Measurements from ENCODE around the gene IGIP. TPM values are rescaled to one million over a fixed set of nuclear protein-coding genes. Genes with fewer than 3 reads are reported as not detected.

IGIP gene
- total and polyA plus RNA-seq, 2 donors (not counting 3 experiments of a cell fraction or from before 2014, with no cell fraction given), result 0.86 to 3.3 TPM

DNA sequence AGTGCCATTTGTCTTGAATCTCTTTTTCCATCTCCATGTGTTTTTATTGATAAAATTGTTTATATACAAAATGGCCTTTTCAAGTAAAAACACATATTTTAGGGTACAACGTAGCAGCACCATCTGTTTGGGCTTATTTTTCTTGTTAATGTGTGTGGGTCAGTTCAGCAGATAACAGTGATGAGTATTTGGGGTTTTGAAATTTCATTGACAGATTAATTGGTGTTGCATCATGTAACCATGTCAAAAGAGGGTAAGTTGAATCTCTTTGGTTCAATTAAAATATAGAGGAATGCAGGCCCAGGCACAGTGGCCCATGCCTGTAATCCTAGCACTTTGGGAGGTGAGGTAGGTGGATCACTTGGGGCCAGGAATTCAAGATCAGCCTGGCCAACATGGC, 31.9 kb upstream of the IGIP start:
- H3K4me2 ChIP-seq (ENCODE audit: insufficient read depth, low read length), result no peak overlapping the region
- no peak overlapping the region for H2AFZ ChIP-seq (ENCODE audit: low read depth, low read length)
- H3K9me1 ChIP-seq (replicated peaks; ENCODE audit: control insufficient read depth, extremely low read depth, insufficient read depth, low read length), result no peaks in the 10 kb centered on the region
- no peak for TF ChIP-seq EZH2 (IDR thresholded peaks at IDR 0.05; ENCODE audit: borderline replicate concordance, low read depth, low read length, severe bottlenecking)
- no peak for TF ChIP-seq JUN (IDR thresholded peaks at IDR 0.05; ENCODE audit: borderline replicate concordance, insufficient read depth, insufficient read length, low read depth)
- no peak for TF ChIP-seq GATA2 (IDR thresholded peaks at IDR 0.05; ENCODE audit: insufficient read depth, insufficient read length, low read depth, low read length)
- no peak for TF ChIP-seq FOS (IDR thresholded peaks at IDR 0.05; ENCODE audit: borderline replicate concordance, insufficient read depth, low read length)
- no peak for TF ChIP-seq MAX (IDR thresholded peaks at IDR 0.05; ENCODE audit: insufficient read depth, insufficient read length)
- no peak for TF ChIP-seq POLR2A (IDR thresholded peaks at IDR 0.05; ENCODE audit: low read depth, low read length)
- TF ChIP-seq MYC (IDR thresholded peaks at IDR 0.05; ENCODE audit: low read depth, low read length), result no peak
- TF ChIP-seq CTCF (IDR thresholded peaks at IDR 0.05; ENCODE audit: extremely low read depth in 1 of 2, insufficient read depth in 1 of 2, low read depth in 1 of 2, low read length in 2 of 2), result no peak
- DNase-seq (ENCODE audit: low read depth, low spot score), result no peak
- no peak for FAIRE-seq
- no peak overlapping the region for H3K9ac ChIP-seq (replicated peaks; ENCODE audit: extremely low read depth, insufficient read depth, low read length)
- no peaks in the 10 kb centered on the region for H4K20me1 ChIP-seq (replicated peaks; ENCODE audit: control insufficient read depth, extremely low read depth, insufficient read depth, low read length)
- no peak overlapping the region for H3K27ac ChIP-seq (ENCODE audit: insufficient read depth, low read depth, low read length)
- ChIA-PET CTCF (interaction anchor here (1.5 kb wide), 1 partner anchor 50 kb away, joined by 6 read pairs; no protein-coding TSS in a partner anchor), POLR2A (no interaction called here)
- no TSS peak for BruUV-seq (replicated peaks)
- H3K9me3 ChIP-seq (replicated peaks; ENCODE audit: control insufficient read depth, insufficient read depth, low read length), result no peaks in the 10 kb centered on the region
- intact Hi-C loops (cut with micrococcal nuclease), result no loop called here
- no peaks in the 10 kb centered on the region for H3K36me3 ChIP-seq (ENCODE audit: control insufficient read depth in 2 of 2, extremely low read depth in 1 of 2, insufficient read depth in 2 of 2, low read length in 2 of 2)
- H3K4me1 ChIP-seq (ENCODE audit: control insufficient read depth, extremely low read depth, insufficient read depth, low read length), result no peaks in the 10 kb centered on the region
- H3K27me3 ChIP-seq (ENCODE audit: control insufficient read depth in 2 of 2, insufficient read depth in 2 of 2, low read length in 2 of 2), result peaks cover 9 to 33% of the 10 kb centered on the region in 2 experiments
- H3K79me2 ChIP-seq (ENCODE audit: control insufficient read depth, insufficient read depth, low read length), result no peaks in the 10 kb centered on the region
- dilution Hi-C loops (cut with MboI; ENCODE audit: extremely low pct_ligation_motif_present, low sequenced_read_pairs), result no loop called here
- no peak overlapping the region for H3K4me3 ChIP-seq (replicated peaks in 1 of 3; ENCODE audit: insufficient read depth in 1 of 3, low read depth in 1 of 3, low read length in 3 of 3)

Measured in endothelial cell of umbilical vein (primary cell).